K562 (cell line): Measurements from ENCODE around the gene SDCBP2. TPM values are rescaled to one million over a fixed set of nuclear protein-coding genes. Genes with fewer than 3 reads are reported as not detected.
A peak's percentile ranks its signal among the peaks of the same experiment; 100 is the strongest.

Source experiments
- C11orf30 ChIP-seq: fragments of 450-650 bp; IDR thresholded peaks from 2 replicates; pipeline ENCODE4 v1.6.1; 2016; ENCODE audit warnings: low read depth, mild to moderate bottlenecking
- DNMT1 ChIP-seq: fragments of 450-650 bp; IDR thresholded peaks from 2 replicates; pipeline ENCODE4 v1.6.1; 2016; ENCODE audit warnings: antibody characterized with exemption, mild to moderate bottlenecking
- GABPB2 ChIP-seq: fragments of 250-450 bp; sonication (Bioruptor Pico); conservative IDR thresholded peaks from 2 replicates; pipeline ENCODE4 v1.5.1; 2021; ENCODE audit warnings: mild to moderate bottlenecking
- GATA2 ChIP-seq: sonication (generic); formaldehyde crosslinking; IDR thresholded peaks from 2 replicates; pipeline ENCODE4 v1.4.0; 2020; ENCODE audit warnings: mild to moderate bottlenecking, missing genetic modification reagents
- IFI16 ChIP-seq: fragments of 250-450 bp; sonication (Bioruptor Pico); IDR thresholded peaks from 2 replicates; pipeline ENCODE4 v2.1.2; 2022; ENCODE audit warnings: mild to moderate bottlenecking, inconsistent platforms
- KLF10 ChIP-seq: fragments of 250-450 bp; sonication (Bioruptor Pico); IDR thresholded peaks from 2 replicates; pipeline ENCODE4 v1.6.1; 2021; ENCODE audit warnings: matching md5 sums
- KLF13 ChIP-seq: fragments of 450-650 bp; IDR thresholded peaks from 2 replicates; pipeline ENCODE4 v1.6.1; 2016; ENCODE audit warnings: missing genetic modification characterization, low read depth, mild to moderate bottlenecking, missing compliant biosample characterization, moderate library complexity, borderline replicate concordance
- L3MBTL2 ChIP-seq: fragments of 450-650 bp; IDR thresholded peaks from 2 replicates; pipeline ENCODE4 v1.6.1; 2016; ENCODE audit warnings: mild to moderate bottlenecking, moderate library complexity
- MAZ ChIP-seq, 2 experiments: fragments of 450-650 bp in 1 of 2; sonication (generic) in 1 of 2; formaldehyde crosslinking; IDR thresholded peaks in 1 of 2; conservative IDR thresholded peaks in 1 of 2; 2 replicates each; pipeline versions ENCODE4 v1.4.0 to v1.5.0; 2020; ENCODE audit warnings: mild to moderate bottlenecking in 1 of 2, missing genetic modification reagents in 1 of 2
- MIER1 ChIP-seq: fragments of 450-650 bp; IDR thresholded peaks from 2 replicates; pipeline ENCODE4 v1.6.1; 2016; ENCODE audit warnings: antibody characterized with exemption, mild to moderate bottlenecking, low read depth
- MNT ChIP-seq, 2 experiments: fragments of 450-650 bp; conservative IDR thresholded peaks; 2 replicates each; pipeline ENCODE4 v1.6.1; 2017; ENCODE audit warnings: mild to moderate bottlenecking in 2 of 2, moderate library complexity in 2 of 2
- MTF1 ChIP-seq: fragments of 250-450 bp; sonication (Bioruptor Pico); IDR thresholded peaks from 2 replicates; pipeline ENCODE4 v1.9.0; 2021; ENCODE audit warnings: moderate library complexity, mild to moderate bottlenecking, inconsistent platforms, borderline replicate concordance
- MYNN ChIP-seq, 2 experiments: sonication (generic); formaldehyde crosslinking in 1 of 2; IDR thresholded peaks; 2 replicates each; pipeline versions ENCODE4 v1.5.0 to v1.6.1; 2016 to 2020; ENCODE audit warnings: antibody characterized with exemption in 1 of 2, missing genetic modification reagents in 1 of 2
- NFATC3 ChIP-seq: fragments of 450-650 bp; IDR thresholded peaks from 2 replicates; pipeline ENCODE4 v1.6.1; 2017; ENCODE audit warnings: mild to moderate bottlenecking
- NRF1 ChIP-seq, 2 experiments: fragments of 450-650 bp; IDR thresholded peaks in 1 of 2; conservative IDR thresholded peaks in 1 of 2; 2 replicates each; pipeline ENCODE4 v1.6.1; 2014; ENCODE audit warnings: mild to moderate bottlenecking in 2 of 2
- POLR2B ChIP-seq: fragments of 450-650 bp; IDR thresholded peaks from 2 replicates; pipeline ENCODE4 v1.6.1; 2018; ENCODE audit warnings: low read depth; ENCODE audit not compliant: partially characterized antibody
- PRMT5 ChIP-seq: sonication (generic); formaldehyde crosslinking; IDR thresholded peaks from 2 replicates; pipeline ENCODE4 v1.5.0; 2020; ENCODE audit warnings: missing genetic modification reagents
- PRPF4 ChIP-seq: fragments of 200-400 bp; formaldehyde crosslinking; IDR thresholded peaks from one replicate; pipeline ENCODE4 v1.6.1; 2017; ENCODE audit warnings: low read length, low read depth, mild to moderate bottlenecking; ENCODE audit not compliant: insufficient read depth, poor library complexity, severe bottlenecking
- RBM25 ChIP-seq: fragments of 200-400 bp; formaldehyde crosslinking; IDR thresholded peaks from 2 replicates; pipeline ENCODE4 v1.6.1; 2018; ENCODE audit warnings: low read length, low read depth, moderate library complexity; ENCODE audit not compliant: severe bottlenecking
- SP2 ChIP-seq: IDR thresholded peaks from 2 replicates; pipeline ENCODE4 v1.6.1; 2011; ENCODE audit warnings: mild to moderate bottlenecking, low read depth, low read length, moderate library complexity; ENCODE audit not compliant: poor library complexity, severe bottlenecking; ENCODE audit errors: extremely low read depth
- SRSF1 ChIP-seq: fragments of 200-400 bp; formaldehyde crosslinking; IDR thresholded peaks from 2 replicates; pipeline ENCODE4 v1.6.1; 2017; ENCODE audit warnings: mild to moderate bottlenecking, low read depth, low read length, moderate library complexity
- TEAD2 ChIP-seq: fragments of 450-650 bp; IDR thresholded peaks from 2 replicates; pipeline ENCODE4 v1.6.1; 2016; ENCODE audit warnings: missing genetic modification characterization, control low read depth, missing compliant biosample characterization
- ZNF212 ChIP-seq: fragments of 450-650 bp; formaldehyde crosslinking; IDR thresholded peaks from 2 replicates; pipeline ENCODE4 v1.4.0; 2020; ENCODE audit warnings: mild to moderate bottlenecking
- ZNF444 ChIP-seq: fragments of 250-450 bp; sonication (Bioruptor Pico); IDR thresholded peaks from 2 replicates; pipeline ENCODE4 v1.4.0; 2020; ENCODE audit warnings: mild to moderate bottlenecking, moderate library complexity
- ZNF507 ChIP-seq: conservative IDR thresholded peaks from 2 replicates; pipeline ENCODE4 v1.6.1; 2017; ENCODE audit warnings: missing genetic modification characterization, missing compliant biosample characterization
- polyA plus RNA-seq, 8 experiments: library from polyadenylated mRNA; depleted of rRNA in 4 of 8; stranded (reverse) in 5 of 8; unstranded in 3 of 8; fragments of >200 nt; fragmentation: Nextera tagmentation in 2 of 8; fragmentation: Illumina TruSeq in 1 of 8; extraction: Ambion mirVana in 2 of 8; extraction: Trizol in 1 of 8; gene quantifications; 2 replicates each; pipeline versions ENCODE4 v1.2.1 to v1.2.3, GENCODE V29; 2011 to 2014; ENCODE audit warnings: inconsistent platforms in 1 of 8, missing spikeins in 1 of 8
- total RNA-seq, 7 experiments: library from RNA; depleted of rRNA in 6 of 7; stranded (reverse); fragments of >200 nt in 6 of 7; fragmentation: Illumina TruSeq in 2 of 7; extraction: Trizol in 2 of 7; gene quantifications; 2 replicates each; pipeline versions ENCODE4 v1.2.1 to v1.2.3, GENCODE V29; 2011 to 2021; ENCODE audit warnings: low replicate concordance in 1 of 7
- TF ChIP-seq, protein P1 (sequence below): fragments of 250-450 bp; sonication (Bioruptor Pico); IDR thresholded peaks from 2 replicates; pipeline ENCODE4 v1.8.0; 2021; ENCODE audit warnings: borderline replicate concordance, mild to moderate bottlenecking, moderate library complexity; ENCODE audit not compliant: poor library complexity, severe bottlenecking
- TF ChIP-seq, protein P2 (sequence below), 2 experiments: fragments of 450-650 bp in 1 of 2; sonication (generic) in 1 of 2; formaldehyde crosslinking; conservative IDR thresholded peaks; 2 replicates each; pipeline versions ENCODE4 v1.4.0 to v1.8.1; 2020 to 2022; ENCODE audit warnings: mild to moderate bottlenecking in 1 of 2, missing genetic modification reagents in 1 of 2

The SDCBP2 gene
- total and polyA plus RNA-seq, 9 of the 15 experiments (the other 6 are each of a cell fraction or from before 2014, with no cell fraction given): 0.06 to 1.2 (median 0.80) TPM

DNA sequence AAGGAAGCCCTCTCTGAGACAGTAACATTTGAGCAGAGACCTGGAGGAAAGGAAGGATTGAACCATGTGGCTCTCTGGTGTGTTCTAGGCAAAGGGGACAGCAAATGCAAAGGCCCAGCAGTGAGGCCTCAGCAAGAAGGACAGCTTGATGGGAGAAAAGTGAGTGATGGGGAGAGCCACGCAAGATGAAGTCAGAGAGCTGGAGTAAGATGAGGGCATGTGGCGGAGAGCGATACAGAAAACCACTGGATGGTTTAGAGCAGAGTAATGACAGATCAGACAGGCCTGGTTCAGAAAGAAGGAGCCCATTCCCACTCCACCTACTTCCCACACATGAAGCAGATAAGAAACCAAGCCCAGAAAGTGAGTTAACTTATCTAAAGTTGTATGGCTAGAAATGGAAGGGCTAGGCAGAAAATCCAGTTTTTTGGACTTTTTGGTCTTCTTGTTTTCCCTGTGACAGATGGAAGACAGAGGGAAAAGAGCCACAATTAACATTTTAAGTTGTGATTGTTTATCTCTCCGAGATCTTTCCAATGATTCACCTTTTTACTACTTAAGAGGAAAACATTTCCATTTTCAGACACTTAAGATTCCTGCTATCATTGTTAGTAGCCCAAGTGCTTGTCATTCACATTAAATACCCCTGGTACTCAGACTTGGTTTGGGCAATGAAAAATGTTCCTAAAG lies 63.6 kb downstream of the SDCBP2 start (continued):
- TF ChIP-seq MNT (conservative IDR thresholded peaks at IDR 0.05) (0 out of 4 replicates have a peak, but pooled peaks of 1 of the 2 experiments have one; percentile 14), SRSF1 (no peak), C11orf30 (no peak), MTF1 (CRISPR knock-in tag) (no peak), IFI16 (CRISPR knock-in tag) (no peak), POLR2B (no peak), KLF13 (tag) (no peak), L3MBTL2 (no peak), MAZ (CRISPR knock-in tag; conservative IDR thresholded peaks at IDR 0.05 in 1 of 2, IDR thresholded peaks at IDR 0.05 in 1 of 2) (no peak), GATA2 (CRISPR knock-in tag) (peak; percentile 73), ZNF507 (tag) (no peak), MIER1 (0 out of 2 replicates have a peak, but pooled peaks have one; percentile 7), NRF1 (conservative IDR thresholded peaks at IDR 0.05 in 1 of 2, IDR thresholded peaks at IDR 0.05 in 1 of 2) (no peak), KLF10 (CRISPR knock-in tag) (no peak), ZNF212 (CRISPR knock-in tag) (no peak), SP2 (no peak), ZNF444 (CRISPR knock-in tag) (no peak), DNMT1 (no peak), TEAD2 (tag) (no peak), MYNN (IDR thresholded peaks at IDR 0.05) (no peak), MYNN (CRISPR knock-in tag; IDR thresholded peaks at IDR 0.05) (no peak), NFATC3 (no peak), PRMT5 (CRISPR knock-in tag) (no peak), RBM25 (no peak), PRPF4 (no peak), GABPB2 (no peak)
- TF ChIP-seq, protein P1, sequence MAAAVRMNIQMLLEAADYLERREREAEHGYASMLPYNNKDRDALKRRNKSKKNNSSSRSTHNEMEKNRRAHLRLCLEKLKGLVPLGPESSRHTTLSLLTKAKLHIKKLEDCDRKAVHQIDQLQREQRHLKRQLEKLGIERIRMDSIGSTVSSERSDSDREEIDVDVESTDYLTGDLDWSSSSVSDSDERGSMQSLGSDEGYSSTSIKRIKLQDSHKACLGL (CRISPR knock-in tag): no peak
- TF ChIP-seq, protein P2, sequence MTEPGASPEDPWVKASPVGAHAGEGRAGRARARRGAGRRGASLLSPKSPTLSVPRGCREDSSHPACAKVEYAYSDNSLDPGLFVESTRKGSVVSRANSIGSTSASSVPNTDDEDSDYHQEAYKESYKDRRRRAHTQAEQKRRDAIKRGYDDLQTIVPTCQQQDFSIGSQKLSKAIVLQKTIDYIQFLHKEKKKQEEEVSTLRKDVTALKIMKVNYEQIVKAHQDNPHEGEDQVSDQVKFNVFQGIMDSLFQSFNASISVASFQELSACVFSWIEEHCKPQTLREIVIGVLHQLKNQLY (CRISPR knock-in tag; conservative IDR thresholded peaks at IDR 0.05): no peak
